Measurements from ENCODE around the gene NCOA3. TPM values are rescaled to one million over a fixed set of nuclear protein-coding genes. Genes with fewer than 3 reads are reported as not detected.

The NCOA3 gene
- total RNA-seq, result 10 to 100 TPM; 33.7 to 38.3 TPM

DNA sequence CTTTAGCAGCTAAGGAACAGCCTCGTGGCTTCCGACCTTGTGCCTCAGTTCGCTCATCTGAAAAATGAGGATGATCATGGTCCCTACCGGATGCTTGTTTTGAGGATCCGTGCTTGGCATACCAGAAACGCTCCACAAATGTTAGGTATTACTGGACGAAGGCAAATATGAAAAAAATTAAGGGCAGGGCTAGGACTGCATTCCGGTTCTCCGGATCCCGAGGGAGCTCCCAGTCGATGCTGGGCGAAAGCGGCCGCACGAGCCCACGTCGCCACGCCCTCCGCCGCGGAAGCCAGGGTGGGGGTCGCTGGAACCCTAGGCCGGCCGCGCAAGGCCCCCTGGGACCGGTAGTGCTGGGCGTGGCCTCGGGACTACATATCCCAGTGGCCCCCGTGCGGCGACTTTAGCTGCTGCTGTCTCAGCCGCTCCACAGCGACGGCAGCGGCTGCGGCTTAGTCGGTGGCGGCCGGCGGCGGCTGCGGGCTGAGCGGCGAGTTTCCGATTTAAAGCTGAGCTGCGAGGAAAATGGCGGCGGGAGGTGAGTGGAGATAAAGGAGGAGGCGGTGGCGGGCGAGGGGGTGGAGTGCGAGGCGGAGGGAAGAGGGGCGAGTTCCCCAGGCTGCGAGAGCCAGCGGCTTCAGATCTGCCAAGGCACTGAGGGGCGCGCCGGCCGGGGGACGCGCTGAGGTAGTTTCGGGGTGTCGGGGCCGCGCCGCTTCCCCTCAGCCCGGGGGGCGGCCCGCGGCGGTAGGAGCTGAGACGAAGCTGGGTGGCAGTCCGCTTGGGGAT lies at the start of gene NCOA3:
TSS of gene NCOA3 (plus strand) at position 406 of the 789 bp plus-strand sequence. CDS start 120,361 bp downstream, outside the sequence.

Small RNAs within 50 kb of the gene (small RNA-seq; reads per million reads assigned to genes)
- 0 reads per million in 2 donors for gene RNU6-497P
- gene RNU6-563P, result 0 reads per million in 2 donors

Other genes starting within 250 kb of the NCOA3 start
- 10 to 100 TPM; 43.4 to 54.6 TPM for gene ZMYND8, start 145.2 kb upstream of the NCOA3 start, total RNA-seq

Data from melanocyte of skin (primary cell).